Measurements from ENCODE around the gene ATXN10.

The ATXN10 gene

DNA sequence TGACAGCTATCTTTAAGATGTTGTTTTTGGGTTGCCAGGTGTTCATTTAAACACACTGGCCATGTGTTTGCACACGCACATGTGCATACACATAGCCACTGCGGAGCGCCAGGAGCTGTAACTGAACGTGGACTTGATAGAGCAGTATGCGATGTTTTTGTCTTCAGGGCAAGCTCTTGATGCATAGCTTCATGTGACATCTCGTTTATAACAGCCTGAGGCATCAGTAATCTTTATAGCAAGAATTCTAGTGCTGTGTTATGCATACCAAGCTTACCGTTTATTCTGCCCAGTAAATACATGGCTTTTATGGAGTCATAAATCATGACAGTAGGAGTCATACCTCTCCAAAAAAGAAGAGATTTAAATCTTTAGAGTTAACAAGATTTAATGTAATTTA, 87.0 kb downstream of the ATXN10 start:
- no peak for DNase-seq (ENCODE audit: low read depth)

DNA sequence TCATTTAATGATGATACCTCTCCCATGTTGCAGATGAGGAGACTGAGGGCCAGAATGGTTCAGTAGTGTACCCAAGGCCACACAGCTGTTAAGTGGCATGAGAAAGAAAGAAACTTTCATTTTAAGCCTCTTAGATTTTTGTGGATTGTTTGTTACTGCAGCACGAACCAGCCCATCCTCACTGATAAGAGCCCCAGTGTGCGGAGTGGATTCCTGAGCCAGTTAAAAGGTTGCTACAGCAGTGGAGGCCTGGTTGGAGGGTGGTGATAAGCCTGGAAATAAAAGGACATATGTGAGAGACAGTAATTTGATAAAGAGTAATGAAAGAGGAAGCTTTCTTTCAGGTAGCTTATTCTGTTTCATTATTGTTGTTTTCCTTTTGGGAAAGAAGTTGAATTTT, 89.0 kb downstream of the ATXN10 start:
- DNase-seq (ENCODE audit: low read depth): no peak

DNA sequence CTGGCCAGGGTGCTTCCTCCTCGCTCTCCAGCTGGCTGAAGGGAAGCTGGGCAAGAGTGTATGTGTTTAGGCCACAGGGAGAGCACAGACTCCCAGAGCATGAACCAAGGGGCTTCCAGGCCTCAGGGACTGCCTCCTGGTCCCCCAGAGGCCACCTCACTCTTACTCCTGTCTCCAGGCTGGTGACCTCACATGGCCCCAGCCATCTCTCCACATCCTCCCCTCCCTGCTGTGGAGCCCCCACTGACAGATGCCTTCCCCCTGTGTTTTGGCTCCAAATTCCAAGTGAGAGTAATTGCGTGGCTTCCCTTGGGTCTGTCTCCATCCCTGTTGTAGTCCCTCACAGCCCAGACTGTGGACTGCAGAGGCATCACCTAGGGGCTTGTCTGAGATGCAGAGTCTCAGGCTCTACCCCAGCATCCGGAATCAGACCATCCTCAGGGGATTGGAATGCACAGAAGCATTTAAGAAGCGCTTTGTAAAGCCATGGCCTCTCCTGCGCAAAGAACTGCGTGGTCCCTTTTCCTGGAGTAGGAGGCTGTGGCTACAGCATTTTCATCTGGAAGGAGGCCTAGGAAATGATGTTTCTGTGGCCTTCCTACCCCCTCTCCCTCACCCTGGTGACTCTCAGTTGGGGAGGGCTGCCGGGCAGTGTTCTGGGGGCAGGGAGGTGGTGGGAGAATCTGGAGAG, 91.1 kb downstream of the ATXN10 start:
- DNase-seq (ENCODE audit: low read depth): no peak

DNA sequence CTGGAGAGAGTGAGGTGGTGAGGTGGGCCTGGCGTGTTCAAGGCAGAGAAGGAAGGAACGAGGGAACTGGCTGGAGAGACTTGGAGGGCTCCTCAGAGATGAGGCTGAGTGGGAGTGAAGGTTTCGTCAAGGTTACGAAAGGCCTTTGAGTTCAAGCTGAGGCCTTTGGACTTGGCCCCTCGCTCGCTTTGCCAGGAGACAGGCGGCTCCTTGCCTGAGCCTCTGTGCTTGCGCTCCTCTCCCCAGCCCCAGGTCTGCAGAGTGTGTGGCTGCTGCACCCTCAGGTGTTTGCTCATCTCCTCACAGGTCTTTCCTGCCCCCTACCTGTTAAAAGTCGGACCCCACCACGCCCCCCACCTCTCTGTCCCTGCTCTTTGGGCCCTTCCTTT, 91.6 kb downstream of the ATXN10 start:
- DNase-seq (ENCODE audit: low read depth): no peak

DNA sequence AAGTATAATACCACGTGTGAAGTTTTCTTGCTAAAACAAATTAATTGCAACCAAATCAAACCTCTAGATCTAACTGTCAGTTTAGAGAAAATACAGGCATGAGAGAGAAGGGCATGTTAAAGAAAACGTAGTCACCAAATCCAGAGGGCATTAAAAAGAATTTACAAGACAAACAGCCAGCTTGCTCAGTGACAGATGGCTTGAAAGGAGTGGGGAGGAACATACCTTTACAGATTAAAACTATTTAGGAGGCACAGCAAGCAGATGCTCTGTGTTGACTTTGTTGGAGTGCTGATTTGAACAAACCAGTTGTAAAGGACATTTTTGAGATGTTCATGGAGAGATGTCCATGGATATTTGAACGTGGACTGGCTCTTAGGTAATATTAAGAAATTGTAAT, 96.9 kb downstream of the ATXN10 start:
- no peak for DNase-seq (ENCODE audit: low read depth)

DNA sequence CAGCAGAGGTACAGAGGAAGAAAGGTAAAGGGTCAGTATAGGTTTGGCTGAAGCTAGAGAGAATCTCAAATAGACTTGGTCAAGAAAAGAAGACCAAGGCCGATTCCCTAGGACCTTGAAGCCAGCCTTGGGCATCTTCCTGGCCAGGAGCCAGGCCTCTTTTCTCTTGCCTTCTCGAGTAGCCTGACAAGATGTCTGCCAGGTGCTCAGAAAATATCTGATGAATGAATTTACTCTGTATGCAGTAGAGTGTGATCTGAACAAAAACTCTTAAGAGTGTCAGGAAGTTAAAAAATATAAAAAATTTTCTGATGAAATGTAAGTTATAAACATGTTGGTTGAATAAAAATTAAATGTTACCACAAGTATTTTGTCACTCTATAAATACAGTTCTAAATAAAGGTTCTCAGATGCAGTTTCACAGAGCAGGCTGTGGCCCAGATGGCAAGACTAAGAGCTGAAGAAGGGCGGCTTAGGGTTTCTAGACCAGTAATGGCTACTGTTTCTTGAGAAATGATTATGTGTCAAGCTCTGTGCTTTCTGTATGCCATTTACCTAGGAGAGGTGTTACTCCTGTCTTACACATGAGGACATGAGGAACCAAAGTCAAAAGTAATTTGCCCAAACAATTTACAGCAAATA, 98.1 kb downstream of the ATXN10 start:
- no peak for DNase-seq (ENCODE audit: low read depth)

DNA sequence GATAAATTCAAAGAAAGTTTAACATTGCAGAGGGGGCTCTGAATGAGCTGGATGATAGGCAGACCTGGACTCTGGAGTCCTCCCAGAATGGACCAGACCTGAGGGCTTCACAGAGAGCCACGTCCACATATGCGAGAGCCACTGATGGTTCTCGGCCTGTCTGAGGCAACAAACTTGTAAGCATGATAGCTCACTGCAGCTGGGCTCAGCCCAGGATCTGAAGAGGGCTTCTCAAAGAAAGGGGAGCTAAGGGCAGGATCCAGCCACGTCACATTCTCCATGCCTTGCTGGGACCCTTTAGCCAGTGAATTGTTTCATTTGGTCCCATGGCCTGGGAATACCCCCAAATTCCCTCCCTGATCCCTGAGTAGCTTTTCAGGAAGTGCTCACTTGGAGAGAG, 98.9 kb downstream of the ATXN10 start:
- DNase-seq (ENCODE audit: low read depth): no peak

DNA sequence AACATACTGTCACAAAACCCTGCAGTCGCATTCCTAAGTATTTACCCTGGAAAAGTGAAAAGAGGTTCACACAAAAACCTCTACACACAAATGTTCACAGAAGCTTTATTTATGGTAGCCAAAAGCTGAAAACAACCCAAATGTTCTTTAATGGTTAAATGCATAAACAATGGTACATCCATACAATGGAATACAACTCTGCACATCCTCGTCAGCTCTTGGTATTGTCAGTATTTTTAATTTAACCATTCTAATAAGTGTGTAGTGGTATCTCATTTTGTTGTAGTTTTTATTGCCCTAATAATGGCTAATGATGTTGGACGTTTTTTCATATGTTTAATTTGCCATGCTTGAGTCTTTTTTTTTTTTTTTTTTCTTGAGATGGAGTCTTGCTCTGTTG, 99.4 kb downstream of the ATXN10 start:
- no peak for DNase-seq (ENCODE audit: low read depth)

DNA sequence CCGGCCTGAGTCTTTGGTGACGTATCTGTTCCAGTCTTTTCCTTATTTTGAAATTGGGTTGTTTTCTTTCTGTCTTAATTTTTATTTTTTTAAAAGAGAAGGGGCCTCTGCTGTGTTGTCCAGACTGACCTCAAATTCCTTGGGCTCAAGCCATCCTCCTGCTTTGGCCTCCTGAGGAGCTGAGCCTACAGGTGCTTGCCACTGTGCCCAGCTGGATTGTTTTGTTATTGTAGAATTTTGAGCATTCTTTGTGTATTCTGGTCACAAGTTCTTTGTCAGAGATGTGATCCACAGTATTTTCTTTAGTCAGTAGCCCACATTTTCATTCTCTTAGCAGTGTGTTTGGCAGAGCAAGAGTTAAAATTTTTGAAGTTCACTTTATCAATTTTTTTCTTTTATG, 100.1 kb downstream of the ATXN10 start:
- no peak for DNase-seq (ENCODE audit: low read depth)

DNA sequence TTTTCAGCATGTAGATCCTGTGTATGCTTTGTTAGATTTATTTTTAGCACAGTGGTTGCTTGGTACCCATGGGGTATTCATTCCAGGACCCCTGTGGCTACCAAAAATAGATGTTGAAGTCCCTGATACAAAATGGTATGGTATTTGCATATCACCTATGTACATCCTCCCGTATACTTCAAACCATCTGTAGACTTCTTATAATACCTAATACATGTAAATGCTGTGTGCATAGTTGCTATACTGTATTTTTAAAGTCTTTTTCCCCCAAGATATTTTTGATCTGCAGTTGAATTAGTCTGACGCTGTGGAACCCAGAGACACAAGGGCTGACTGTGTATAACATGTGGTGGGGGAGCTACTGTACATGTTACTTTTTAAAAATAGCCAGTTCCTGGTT, 101.1 kb downstream of the ATXN10 start:
- no peak for DNase-seq (ENCODE audit: low read depth)

DNA sequence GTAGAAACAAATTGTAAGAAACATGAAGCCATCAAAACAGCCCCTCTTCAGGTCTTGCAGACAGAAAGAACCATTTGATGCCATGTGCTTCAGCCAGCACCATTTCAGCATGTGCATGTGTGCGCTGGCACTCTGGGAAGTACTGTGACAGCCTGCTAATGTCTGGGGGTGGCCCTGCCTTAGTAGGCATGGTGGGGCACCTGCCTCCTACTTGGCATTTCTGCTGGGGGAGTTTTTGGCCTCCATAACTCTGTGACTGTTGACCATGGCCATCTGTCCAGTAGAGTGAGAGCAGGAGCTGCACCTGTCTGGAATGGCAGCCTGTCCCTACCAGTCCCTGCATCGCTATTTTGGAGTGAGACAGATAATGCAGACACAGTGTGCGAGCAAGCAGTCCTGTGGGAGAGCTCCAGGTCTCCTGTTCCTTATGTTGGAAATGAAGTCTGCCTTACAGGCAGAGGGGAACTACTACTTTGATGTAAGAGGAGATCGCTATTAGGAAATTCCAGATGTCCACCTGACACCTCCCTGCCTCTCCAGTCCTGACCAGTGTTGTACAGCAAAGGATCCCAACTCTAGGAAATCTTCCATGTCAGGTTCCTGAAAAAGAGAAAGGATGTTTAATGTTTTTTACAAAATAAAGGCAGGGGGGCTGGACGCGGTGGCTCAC, 102.5 kb downstream of the ATXN10 start:
- DNase-seq (ENCODE audit: low read depth): no peak

DNA sequence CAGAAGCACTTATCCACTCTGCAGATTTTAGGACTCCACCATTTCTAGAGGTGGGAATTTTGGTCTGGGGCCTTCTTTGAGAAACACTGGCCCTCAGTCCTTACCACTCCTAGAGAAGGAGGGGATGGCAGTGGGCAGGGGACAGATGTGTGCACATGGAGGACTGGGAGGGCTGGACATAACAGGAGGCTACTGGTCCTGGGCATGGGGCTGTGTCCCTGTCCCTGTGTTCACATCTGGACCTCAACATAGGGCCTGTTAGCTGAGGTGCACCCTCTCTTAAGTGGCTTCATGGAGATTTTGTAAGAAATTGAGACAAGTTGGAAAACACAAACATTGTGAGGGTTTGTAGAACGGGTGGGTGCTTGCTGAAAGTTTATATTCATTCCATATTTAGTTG, 103.4 kb downstream of the ATXN10 start:
- DNase-seq (ENCODE audit: low read depth): no peak

DNA sequence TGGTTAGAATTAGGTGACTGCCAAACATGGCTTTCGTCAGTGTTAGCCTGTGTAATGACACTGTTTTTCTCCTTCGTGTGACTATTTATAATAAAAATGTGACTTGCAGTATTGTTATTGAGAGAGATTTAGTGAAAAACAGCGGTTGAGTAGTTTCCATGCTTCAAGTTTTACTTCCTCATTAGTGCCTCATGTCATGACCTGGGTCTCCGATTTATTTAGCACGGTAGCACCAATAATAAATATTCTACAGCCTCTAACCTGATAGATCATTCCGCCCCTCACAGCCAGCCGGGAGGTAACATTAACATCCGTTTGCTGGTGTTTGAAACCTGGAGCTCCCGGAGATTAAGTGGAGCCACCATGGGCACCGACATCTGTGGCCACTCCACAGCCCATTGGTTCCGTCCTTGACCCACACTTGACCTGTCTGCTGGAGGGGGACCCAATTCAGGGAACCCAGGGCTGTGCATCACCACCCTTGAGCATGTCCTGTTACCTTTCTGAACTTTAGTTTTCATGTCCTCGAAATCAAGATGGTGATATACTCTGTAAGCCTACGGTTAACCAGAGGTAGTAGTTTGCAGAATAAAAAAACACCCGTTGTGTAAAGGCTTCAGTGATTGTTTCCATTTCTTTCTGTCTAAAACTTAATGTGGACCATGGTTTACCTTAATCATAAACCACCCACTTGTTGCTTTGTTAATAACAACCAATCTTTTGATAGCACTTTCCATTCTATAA, 104.1 kb downstream of the ATXN10 start:
- no peak for DNase-seq (ENCODE audit: low read depth)

DNA sequence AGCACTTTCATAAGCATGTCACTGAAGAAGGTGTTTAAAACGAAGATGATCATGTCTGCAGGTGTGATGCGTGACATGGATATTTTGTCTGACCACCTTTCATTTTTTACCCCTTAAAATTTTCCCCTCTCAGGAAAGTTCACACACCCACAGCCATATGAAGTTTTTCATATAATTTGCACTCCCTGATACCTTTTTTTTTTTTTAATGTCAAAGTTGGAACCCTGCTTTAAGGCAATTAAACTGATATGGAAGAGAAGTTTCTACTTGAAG, 104.6 kb downstream of the ATXN10 start:
- no peak for DNase-seq (ENCODE audit: low read depth)

DNA sequence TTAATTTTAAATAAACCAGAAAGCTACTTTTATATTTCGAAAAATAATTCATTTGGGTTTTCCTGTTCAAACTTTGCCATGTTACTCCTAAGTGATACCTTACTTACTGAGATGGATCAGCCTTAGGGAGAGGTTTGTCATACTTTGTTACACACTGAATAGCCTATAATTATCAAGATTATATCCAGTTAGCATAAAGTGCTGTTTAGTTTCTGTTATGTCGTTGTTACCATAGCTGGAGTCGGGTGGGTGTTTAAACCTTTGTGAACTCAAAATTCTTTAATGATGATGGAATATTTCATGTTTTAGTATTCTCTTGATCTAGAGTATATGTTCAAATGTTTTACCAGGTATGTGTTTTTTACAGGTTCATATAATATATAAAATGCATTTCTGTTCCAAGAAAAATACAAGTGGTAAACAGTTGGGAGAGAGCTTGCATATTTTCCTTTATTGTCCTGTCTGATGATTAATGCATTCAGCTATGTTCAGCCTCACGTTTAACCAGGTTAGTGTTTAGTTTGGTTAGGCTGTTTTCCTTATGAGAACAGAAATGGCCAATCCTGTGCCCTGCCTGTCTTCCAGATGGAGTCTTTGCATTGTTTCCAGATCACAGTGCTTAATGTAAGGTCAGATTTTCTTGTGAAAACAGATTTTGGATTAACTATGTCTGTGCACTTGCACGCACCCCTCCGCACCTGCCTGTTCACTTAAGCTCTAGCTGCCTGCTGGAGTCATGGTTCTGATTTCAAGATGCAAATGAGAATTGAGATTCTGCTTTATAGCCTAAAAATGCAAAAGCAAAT, 105.6 kb downstream of the ATXN10 start:
- no peak for DNase-seq (ENCODE audit: low read depth)

DNA sequence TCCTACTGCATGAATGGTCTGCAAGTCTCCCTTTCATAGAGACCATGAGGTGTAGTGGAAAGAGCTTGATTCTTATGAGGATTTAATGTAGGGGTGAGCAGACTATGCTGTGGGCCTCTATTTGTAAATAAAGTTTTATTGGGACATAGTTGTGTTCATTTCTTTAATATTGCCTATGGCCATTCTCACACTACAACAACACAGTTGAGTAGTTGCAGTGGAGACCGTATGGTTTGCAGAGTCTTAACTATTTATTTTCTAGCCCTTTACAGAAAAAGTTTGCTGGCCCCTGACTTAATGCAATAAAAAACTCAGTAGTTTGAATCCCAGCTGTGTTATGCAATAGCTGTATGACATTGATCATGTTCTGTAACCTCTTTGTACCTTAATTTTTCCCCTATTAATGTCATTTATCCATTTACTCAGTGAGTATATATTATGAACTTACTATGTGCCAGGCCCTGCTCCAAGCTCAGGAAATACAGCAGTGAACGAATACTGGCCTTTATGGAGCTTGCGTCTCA, 106.3 kb downstream of the ATXN10 start:
- no peak for DNase-seq (ENCODE audit: low read depth)

DNA sequence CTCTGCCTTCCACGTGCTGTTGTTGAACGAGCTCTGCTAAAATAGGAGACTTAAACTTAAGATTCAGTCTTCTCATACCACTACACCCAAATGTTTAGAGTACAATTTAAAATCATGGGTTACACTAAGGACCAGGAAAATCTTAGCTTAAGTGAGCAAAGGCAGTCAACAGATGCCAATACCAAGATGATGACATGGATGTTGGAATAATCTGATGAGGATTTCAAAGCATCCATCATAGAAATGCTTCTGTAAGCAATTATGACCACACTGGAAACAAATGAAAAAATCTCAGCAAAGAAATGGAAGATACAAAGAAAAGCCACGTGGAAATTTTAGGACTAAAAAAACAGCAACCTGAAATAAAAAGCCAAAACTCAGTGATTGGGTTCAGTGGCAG, 109.8 kb downstream of the ATXN10 start:
- DNase-seq (ENCODE audit: low read depth): no peak

DNA sequence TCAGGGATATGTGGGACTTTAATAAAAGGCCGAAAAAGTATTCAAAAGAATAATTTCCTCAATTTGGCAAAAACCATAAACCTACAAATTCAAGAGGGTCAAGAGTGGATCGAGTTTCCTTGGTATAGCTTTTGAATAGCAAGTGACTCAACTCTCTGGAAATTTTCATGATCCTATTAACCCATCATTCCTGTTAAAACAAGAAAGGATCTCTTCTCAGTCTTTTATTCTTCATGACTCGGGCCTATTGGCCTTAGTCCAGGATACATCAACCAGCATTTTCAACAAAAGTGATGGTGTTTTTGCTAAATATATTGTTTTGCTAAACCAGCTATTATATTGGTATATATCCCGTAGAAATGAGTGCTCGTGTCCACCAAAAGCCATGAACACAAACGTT, 110.3 kb downstream of the ATXN10 start:
- DNase-seq (ENCODE audit: low read depth): no peak

DNA sequence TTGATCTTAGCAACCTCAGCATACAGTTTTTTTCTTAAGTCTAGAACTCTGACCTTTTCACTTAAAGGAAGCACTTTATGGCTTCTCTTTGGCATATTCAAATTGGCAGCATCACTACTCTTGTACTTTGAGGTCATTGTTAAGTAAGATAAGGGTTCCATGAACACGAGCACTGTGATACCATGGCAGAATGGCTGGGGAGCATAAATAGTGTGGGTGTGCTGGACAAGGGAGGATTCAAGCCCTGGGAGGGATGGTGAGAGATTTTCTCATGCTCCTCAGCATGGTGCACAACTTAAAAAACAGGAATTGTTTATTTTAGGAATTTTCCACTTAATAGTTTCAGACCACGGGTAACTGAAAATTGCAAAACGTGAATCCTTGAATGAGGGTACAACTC, 111.4 kb downstream of the ATXN10 start:
- DNase-seq (ENCODE audit: low read depth): no peak

DNA sequence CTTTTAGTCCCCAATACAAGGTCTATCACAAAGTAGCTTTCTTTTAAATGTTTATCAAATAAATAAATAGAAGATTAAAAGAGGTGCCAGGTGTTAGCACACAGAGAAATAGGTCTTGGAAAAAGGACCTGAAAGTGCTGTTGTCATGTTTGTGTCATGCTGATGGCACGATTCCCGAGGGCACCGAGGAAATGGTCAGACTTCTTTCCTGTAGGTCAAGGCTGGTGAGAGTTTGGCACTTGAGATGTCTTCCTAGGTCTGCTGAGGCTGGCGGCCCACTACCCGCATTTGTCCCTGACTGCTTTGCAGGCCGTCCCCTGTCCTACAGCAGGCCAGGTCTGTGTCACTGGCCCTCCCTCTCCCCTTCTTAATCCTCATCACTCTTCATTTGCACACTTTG, 112.1 kb downstream of the ATXN10 start:
- no peak for DNase-seq (ENCODE audit: low read depth)

DNA sequence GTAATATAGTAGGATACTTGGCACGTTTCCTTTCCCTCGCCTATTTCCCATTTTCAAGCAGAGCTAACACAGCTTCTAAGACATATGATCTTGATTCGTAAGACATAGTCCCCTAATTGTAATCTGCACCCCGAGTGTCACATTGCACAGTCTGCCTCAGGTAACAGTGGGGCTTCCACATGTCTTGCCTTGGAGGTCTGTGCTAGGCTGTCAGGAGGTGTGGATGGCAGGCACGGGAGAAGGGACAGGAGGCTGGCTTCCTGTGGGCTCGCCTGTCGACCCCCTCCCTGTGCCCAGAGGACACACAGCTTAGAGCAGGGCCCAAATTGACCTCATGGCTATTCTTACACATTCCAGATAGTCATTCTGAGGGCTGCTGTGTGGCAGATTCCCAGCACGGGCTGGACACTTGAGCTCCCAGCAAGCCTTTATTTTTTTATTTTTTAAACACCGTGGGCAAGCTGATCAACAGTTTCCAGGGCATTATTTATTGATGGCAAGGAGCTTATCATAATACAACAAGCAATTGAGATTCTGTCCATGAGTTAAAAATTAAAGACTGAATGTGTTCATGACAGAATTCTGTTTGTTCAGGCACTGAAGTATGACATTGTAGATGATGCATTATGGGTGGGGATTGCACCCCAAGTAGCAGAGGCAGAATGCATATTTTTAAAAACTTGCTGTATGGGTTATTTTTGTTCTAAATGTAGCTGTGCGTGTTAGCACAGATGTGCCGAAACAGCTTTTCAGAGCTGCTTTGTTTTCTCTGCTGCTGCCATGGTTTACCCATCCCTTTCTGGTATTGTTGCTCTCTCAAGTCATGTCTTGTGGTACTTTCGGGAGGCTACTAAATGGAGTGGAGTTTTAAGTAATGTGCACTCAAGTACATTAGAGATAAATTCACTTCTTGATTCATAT, 113.0 kb downstream of the ATXN10 start:
- DNase-seq (ENCODE audit: low read depth): no peak

Measured in stimulated activated CD8-positive, alpha-beta memory T cell treated with anti-CD3 and anti-CD28 coated beads, Interleukin-15, amount 100 ng/mL, for 24 hours (primary cell).